Measurements from ENCODE around the gene NODAL. TPM values are rescaled to one million over a fixed set of nuclear protein-coding genes. Genes with fewer than 3 reads are reported as not detected.

Gene NODAL
- total and polyA plus RNA-seq, 2 donors from 2014 or later: not detected

- Histone ChIP-seq H3K27me3 (ENCODE audit: control insufficient read depth, insufficient read depth, low read length) (no peaks in the 10 kb centered on the region), H3K9ac (ENCODE audit: low read length in 3 of 3) (peak within 1 kb of the TSS; percentile 76 to 98 (median 91)), H3K4me1 (ENCODE audit: control insufficient read depth in 2 of 3, insufficient read depth in 2 of 3, low read depth in 1 of 3, low read length in 3 of 3) (peaks cover 3 to 22% (median 8%) of the 10 kb centered on the region in 3 donors), H3K9me3 (ENCODE audit: control insufficient read depth in 2 of 3, insufficient read depth in 1 of 3, low read length in 3 of 3) (no peaks in the 10 kb centered on the region), H3K27ac (ENCODE audit: low read depth in 2 of 2, low read length in 2 of 2) (peak within 1 kb of the TSS; percentile 98), H3K4me3 (ENCODE audit: low read length in 3 of 3) (peak within 1 kb of the TSS; percentile 84 to 97 (median 95)), H3K36me3 (ENCODE audit: control insufficient read depth in 2 of 3, insufficient read depth in 3 of 3, low read length in 3 of 3) (no peaks in the 10 kb centered on the region)
- intact Hi-C loops (cut with DNase I): no loop called here
- DNase-seq (peak; percentile 98 to 99 (median 99)), FAIRE-seq (no peak)
- TF ChIP-seq CTCF (IDR thresholded peaks at IDR 0.05; ENCODE audit: borderline replicate concordance, extremely low read depth, insufficient read depth): no peak
Measured at GRCh38 chr10:70404036-70404786, 37.3 kb downstream of the NODAL start, which contains the start of gene EIF4EBP2. Gene EIF4EBP2, plus strand, starts transcription at chr10:70404145. Its CDS starts 257 bp downstream, at chr10:70404402.

- Histone ChIP-seq H3K27me3 (ENCODE audit: control insufficient read depth, insufficient read depth, low read length) (no peaks in the 10 kb centered on the region), H3K4me3 (ENCODE audit: low read length in 3 of 3) (peak overlapping the region; percentile 53 to 71 (median 62)), H3K36me3 (ENCODE audit: control insufficient read depth in 2 of 3, insufficient read depth in 3 of 3, low read length in 3 of 3) (no peaks in the 10 kb centered on the region), H3K9ac (ENCODE audit: low read length in 3 of 3) (peak overlapping the region; percentile 45 to 71 (median 54)), H3K27ac (ENCODE audit: low read depth in 2 of 2, low read length in 2 of 2) (peak overlapping the region; percentile 17 to 98), H3K4me1 (ENCODE audit: control insufficient read depth in 2 of 3, insufficient read depth in 2 of 3, low read depth in 1 of 3, low read length in 3 of 3) (peaks cover 3 to 19% (median 6%) of the 10 kb centered on the region in 3 donors), H3K9me3 (ENCODE audit: control insufficient read depth in 2 of 3, insufficient read depth in 1 of 3, low read length in 3 of 3) (no peaks in the 10 kb centered on the region)
- intact Hi-C loops (cut with DNase I): no loop called here
- FAIRE-seq (no peak), DNase-seq (no peak)
- TF ChIP-seq CTCF (IDR thresholded peaks at IDR 0.05; ENCODE audit: borderline replicate concordance, extremely low read depth, insufficient read depth): no peak
Measured at GRCh38 chr10:70403483-70404035, 37.9 kb downstream of the NODAL start.

- FAIRE-seq (no peak), DNase-seq (no peak)
- TF ChIP-seq CTCF (IDR thresholded peaks at IDR 0.05; ENCODE audit: borderline replicate concordance, extremely low read depth, insufficient read depth): no peak
- no peaks in the 10 kb centered on the region for H3K9me3 ChIP-seq (ENCODE audit: control insufficient read depth in 2 of 3, insufficient read depth in 1 of 3, low read length in 3 of 3)
- no peaks in the 10 kb centered on the region for H3K27me3 ChIP-seq (ENCODE audit: control insufficient read depth, insufficient read depth, low read length)
- no peak overlapping the region for H3K27ac ChIP-seq (ENCODE audit: low read depth in 2 of 2, low read length in 2 of 2)
- H3K9ac ChIP-seq (ENCODE audit: low read length in 3 of 3): no peak overlapping the region
- intact Hi-C loops (cut with DNase I): no loop called here
- peaks cover 0 to 6% (median 4%) of the 10 kb centered on the region in 3 donors for H3K4me1 ChIP-seq (ENCODE audit: control insufficient read depth in 2 of 3, insufficient read depth in 2 of 3, low read depth in 1 of 3, low read length in 3 of 3)
- H3K36me3 ChIP-seq (ENCODE audit: control insufficient read depth in 2 of 3, insufficient read depth in 3 of 3, low read length in 3 of 3): no peaks in the 10 kb centered on the region
- no peak overlapping the region for H3K4me3 ChIP-seq (ENCODE audit: low read length in 3 of 3)
Measured at GRCh38 chr10:70399177-70399576, 42.3 kb downstream of the NODAL start.
